Activated naive CD4-positive, alpha-beta T cell treated with anti-CD3 and anti-CD28 coated beads, Interleukin-2, amount 50 U/mL, for 16 hours (primary cell): ENCODE measurements around the gene NAA10.

Source experiments
- DNase-seq: peaks from one replicate; pipeline ENCODE4 v3.0.0-alpha.2; 2020

The NAA10 gene

GRCh38 chrX:153927922-153928760 lies 6.7 kb downstream of the NAA10 start:
- peak; percentile 92 for DNase-seq

GRCh38 chrX:153927672-153927921 lies 7.2 kb downstream of the NAA10 start:
- DNase-seq: no peak

GRCh38 chrX:153926858-153927671 lies 7.8 kb downstream of the NAA10 start:
- peak; percentile 67 for DNase-seq

GRCh38 chrX:153926552-153926857 lies 8.3 kb downstream of the NAA10 start:
- no peak for DNase-seq

GRCh38 chrX:153925739-153926551 lies 8.9 kb downstream of the NAA10 start, which contains the start of gene ARHGAP4:
ARHGAP4 (minus strand) TSS chrX:153926264; CDS start chrX:153926202, 62 bp downstream.
- peak; percentile 46 for DNase-seq

- DNase-seq: no peak
These were observed 9.5 kb downstream of the NAA10 start for GRCh38 chrX:153925387-153925738.

GRCh38 chrX:153924149-153924861 lies 10.5 kb downstream of the NAA10 start:
- DNase-seq: no peak

- DNase-seq: no peak
These were observed 11.6 kb downstream of the NAA10 start for GRCh38 chrX:153922932-153923857.

- no peak for DNase-seq
These were observed 13.1 kb downstream of the NAA10 start for GRCh38 chrX:153921511-153922446.

GRCh38 chrX:153921070-153921469 lies 13.8 kb downstream of the NAA10 start:
- DNase-seq: no peak

GRCh38 chrX:153920546-153920945 lies 14.3 kb downstream of the NAA10 start:
- no peak for DNase-seq

GRCh38 chrX:153919281-153919680 lies 15.6 kb downstream of the NAA10 start:
- DNase-seq: no peak

- no peak for DNase-seq
These were observed 17.0 kb downstream of the NAA10 start for GRCh38 chrX:153917869-153918268.

- no peak for DNase-seq
These were observed 21.1 kb downstream of the NAA10 start for GRCh38 chrX:153913701-153914100.

GRCh38 chrX:153913211-153913610 lies 21.6 kb downstream of the NAA10 start:
- no peak for DNase-seq

- DNase-seq: no peak
These were observed 23.0 kb downstream of the NAA10 start for GRCh38 chrX:153911798-153912197.

- no peak for DNase-seq
These were observed 24.4 kb downstream of the NAA10 start for GRCh38 chrX:153910446-153910845.

GRCh38 chrX:153909980-153910360 lies 24.9 kb downstream of the NAA10 start:
- no peak for DNase-seq

GRCh38 chrX:153909024-153909979 lies 25.5 kb downstream of the NAA10 start:
- no peak for DNase-seq
